ENCODE measurements around the gene DAND5. TPM values are rescaled to one million over a fixed set of nuclear protein-coding genes. Genes with fewer than 3 reads are reported as not detected.
A peak's percentile ranks its signal among the peaks of the same experiment; 100 is the strongest.

Gene DAND5
- total and polyA plus RNA-seq, 9 of the 15 experiments (the other 6 are each of a cell fraction or from before 2014, with no cell fraction given): 0.22 to 0.83 (median 0.60) TPM

DNA sequence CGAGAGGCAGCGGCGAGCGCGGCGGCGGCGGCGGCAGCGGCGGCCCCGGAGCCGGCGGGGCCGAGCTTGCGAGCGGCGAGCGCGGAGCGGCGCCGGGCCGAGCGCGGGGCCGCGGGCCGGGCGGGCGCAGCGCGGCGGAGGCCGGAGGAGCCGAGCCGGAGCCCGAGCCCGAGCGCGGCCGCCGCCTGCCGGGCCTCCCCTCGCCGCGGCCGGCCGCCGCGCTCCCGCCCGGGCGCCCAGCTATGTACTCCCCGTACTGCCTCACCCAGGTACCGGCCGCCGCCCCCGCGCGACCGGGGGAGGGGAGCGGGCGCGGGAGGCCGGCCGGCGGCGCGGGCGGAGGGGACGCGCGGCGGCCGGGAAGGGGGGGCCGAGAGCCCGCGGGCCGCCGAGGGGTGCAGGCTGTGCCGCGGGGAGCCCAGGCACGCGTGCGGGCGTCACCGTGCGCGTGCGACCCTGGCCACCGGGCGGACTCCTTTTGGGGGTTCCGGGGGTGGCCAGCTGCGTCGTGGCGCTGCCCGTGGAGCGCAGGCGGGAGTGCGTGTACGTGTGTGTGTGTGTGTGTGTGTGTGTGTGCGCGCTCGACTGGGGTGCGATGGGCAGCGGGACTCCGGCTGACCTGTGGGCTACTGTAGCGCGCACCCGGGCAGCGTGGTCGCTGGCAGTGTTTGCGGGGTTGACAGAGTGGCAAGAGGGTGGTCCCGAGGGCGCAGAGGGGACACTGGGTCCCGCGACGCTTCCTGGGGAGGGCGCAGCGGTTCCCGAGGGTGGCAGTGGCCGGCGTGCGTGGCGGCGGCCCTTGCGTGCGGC lies 26.4 kb downstream of the DAND5 start (continued):
- TF ChIP-seq ZFX (CRISPR knock-in tag; IDR thresholded peaks at IDR 0.05) (peak; percentile 39; the same call in 1 of the 2 replicates), ZNF717 (CRISPR knock-in tag; IDR thresholded peaks at IDR 0.05) (no peak), PHB (CRISPR knock-in tag; IDR thresholded peaks at IDR 0.05) (no peak), ZNF57 (CRISPR knock-in tag; IDR thresholded peaks at IDR 0.05) (no peak), NR2F6 (CRISPR knock-in tag; IDR thresholded peaks at IDR 0.05) (no peak), SIN3A (IDR thresholded peaks at IDR 0.05; ENCODE audit: borderline replicate concordance in 2 of 2, control insufficient read depth in 1 of 2, low read depth in 2 of 2, low read length in 2 of 2) (no peak), CTBP1 (IDR thresholded peaks at IDR 0.05; ENCODE audit: borderline replicate concordance) (peak; percentile 79), HDAC1 (IDR thresholded peaks at IDR 0.05) (peak in 1 of 2 experiments; percentile 48; a peak in 2 of 4 replicates), SMAD4 (CRISPR knock-in tag; conservative IDR thresholded peaks at IDR 0.05) (peak; percentile 46), NR3C1 (CRISPR knock-in tag; IDR thresholded peaks at IDR 0.05) (peak; percentile 77; the same call in 1 of the 2 replicates), CHD1 (IDR thresholded peaks at IDR 0.05; ENCODE audit: low read length) (peak; percentile 68), TAL1 (IDR thresholded peaks at IDR 0.05) (no peak), HDAC6 (IDR thresholded peaks at IDR 0.05; ENCODE audit: low read depth, low read length) (0 out of 2 replicates have a peak, but pooled peaks have one; percentile 59), ZNF124 (CRISPR knock-in tag; IDR thresholded peaks at IDR 0.05) (no peak), ZC3H4 (CRISPR knock-in tag; IDR thresholded peaks at IDR 0.05; ENCODE audit: borderline replicate concordance) (no peak), KDM5B (IDR thresholded peaks at IDR 0.05; ENCODE audit: insufficient replicate concordance, low read depth, low read length) (peak; percentile 67), PHF21A (IDR thresholded peaks at IDR 0.05; ENCODE audit: borderline replicate concordance, low read depth) (0 out of 2 replicates have a peak, but pooled peaks have one; percentile 19), SIN3B (IDR thresholded peaks at IDR 0.05; ENCODE audit: low read depth) (peak; percentile 41; the same call in 1 of the 2 replicates), ZNF121 (CRISPR knock-in tag; conservative IDR thresholded peaks at IDR 0.05) (no peak)
- TF ChIP-seq, protein P1, sequence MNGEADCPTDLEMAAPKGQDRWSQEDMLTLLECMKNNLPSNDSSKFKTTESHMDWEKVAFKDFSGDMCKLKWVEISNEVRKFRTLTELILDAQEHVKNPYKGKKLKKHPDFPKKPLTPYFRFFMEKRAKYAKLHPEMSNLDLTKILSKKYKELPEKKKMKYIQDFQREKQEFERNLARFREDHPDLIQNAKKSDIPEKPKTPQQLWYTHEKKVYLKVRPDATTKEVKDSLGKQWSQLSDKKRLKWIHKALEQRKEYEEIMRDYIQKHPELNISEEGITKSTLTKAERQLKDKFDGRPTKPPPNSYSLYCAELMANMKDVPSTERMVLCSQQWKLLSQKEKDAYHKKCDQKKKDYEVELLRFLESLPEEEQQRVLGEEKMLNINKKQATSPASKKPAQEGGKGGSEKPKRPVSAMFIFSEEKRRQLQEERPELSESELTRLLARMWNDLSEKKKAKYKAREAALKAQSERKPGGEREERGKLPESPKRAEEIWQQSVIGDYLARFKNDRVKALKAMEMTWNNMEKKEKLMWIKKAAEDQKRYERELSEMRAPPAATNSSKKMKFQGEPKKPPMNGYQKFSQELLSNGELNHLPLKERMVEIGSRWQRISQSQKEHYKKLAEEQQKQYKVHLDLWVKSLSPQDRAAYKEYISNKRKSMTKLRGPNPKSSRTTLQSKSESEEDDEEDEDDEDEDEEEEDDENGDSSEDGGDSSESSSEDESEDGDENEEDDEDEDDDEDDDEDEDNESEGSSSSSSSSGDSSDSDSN (IDR thresholded peaks at IDR 0.05; ENCODE audit: borderline replicate concordance in 1 of 2, low read depth in 2 of 2, low read length in 2 of 2): peak; percentile 35 to 64; a peak in 1 of 4 replicates
- TF ChIP-seq, protein P2, sequence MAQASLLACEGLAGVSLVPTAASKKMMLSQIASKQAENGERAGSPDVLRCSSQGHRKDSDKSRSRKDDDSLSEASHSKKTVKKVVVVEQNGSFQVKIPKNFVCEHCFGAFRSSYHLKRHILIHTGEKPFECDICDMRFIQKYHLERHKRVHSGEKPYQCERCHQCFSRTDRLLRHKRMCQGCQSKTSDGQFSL (CRISPR knock-in tag; IDR thresholded peaks at IDR 0.05): peak; percentile 51
- TF ChIP-seq, protein P2 (tag; IDR thresholded peaks at IDR 0.05): no peak
- TF ChIP-seq, protein P3, sequence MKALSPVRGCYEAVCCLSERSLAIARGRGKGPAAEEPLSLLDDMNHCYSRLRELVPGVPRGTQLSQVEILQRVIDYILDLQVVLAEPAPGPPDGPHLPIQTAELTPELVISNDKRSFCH (CRISPR knock-in tag; IDR thresholded peaks at IDR 0.05): no peak
- TF ChIP-seq, protein P3 (tag; IDR thresholded peaks at IDR 0.05): 0 out of 2 replicates have a peak, but pooled peaks have one; percentile 28
- TF ChIP-seq, protein P4, sequence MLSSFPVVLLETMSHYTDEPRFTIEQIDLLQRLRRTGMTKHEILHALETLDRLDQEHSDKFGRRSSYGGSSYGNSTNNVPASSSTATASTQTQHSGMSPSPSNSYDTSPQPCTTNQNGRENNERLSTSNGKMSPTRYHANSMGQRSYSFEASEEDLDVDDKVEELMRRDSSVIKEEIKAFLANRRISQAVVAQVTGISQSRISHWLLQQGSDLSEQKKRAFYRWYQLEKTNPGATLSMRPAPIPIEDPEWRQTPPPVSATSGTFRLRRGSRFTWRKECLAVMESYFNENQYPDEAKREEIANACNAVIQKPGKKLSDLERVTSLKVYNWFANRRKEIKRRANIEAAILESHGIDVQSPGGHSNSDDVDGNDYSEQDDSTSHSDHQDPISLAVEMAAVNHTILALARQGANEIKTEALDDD (IDR thresholded peaks at IDR 0.05): no peak

All from K562 (cell line).